A673 (cell line): Measurements from ENCODE around the gene MEGF6. TPM values are rescaled to one million over a fixed set of nuclear protein-coding genes. Genes with fewer than 3 reads are reported as not detected.

Experiments
- BruUV-seq: library from RNA; stranded (reverse); fragments of 400-500 nt; replicated peaks from 2 replicates; lab custom pipeline; 2021; lab: Mats Ljungman, UMichigan
- CTCF ChIA-PET: fragments of 300-600 bp; sonication (Branson Sonifier 250); formaldehyde crosslinking; loops from one replicate; lab custom pipeline; 2022; ENCODE audit warnings: antibody characterized with exemption; lab: Charles Lee
- POLR2A ChIA-PET: fragments of 300-600 bp; sonication (Branson Sonifier 250); formaldehyde crosslinking; loops from one replicate; lab custom pipeline; 2022; ENCODE audit warnings: antibody characterized with exemption; ENCODE audit not compliant: low non-redundant PET; lab: Charles Lee
- DNase-seq: peaks from one replicate; pipeline ENCODE4 v3.0.0-alpha.2; 2015; ENCODE audit warnings: low spot score
- H3K27ac ChIP-seq: fragments of 200-600 bp; sonication (generic); 2 replicates; pipeline ENCODE4 v1.5.1; 2016; ENCODE audit warnings: mixed run types, low read depth, mild to moderate bottlenecking, mixed read lengths, antibody characterized with exemption, low read length; ENCODE audit not compliant: poor library complexity, severe bottlenecking
- H3K27me3 ChIP-seq: fragments of 200-600 bp; sonication (generic); replicated peaks from 2 replicates; pipeline ENCODE4 v1.6.1; 2017; ENCODE audit warnings: mixed run types, low read depth, mild to moderate bottlenecking, mixed read lengths, antibody characterized with exemption, low read length; ENCODE audit not compliant: insufficient read depth, poor library complexity
- H3K36me3 ChIP-seq: fragments of 200-600 bp; sonication (generic); 2 replicates; pipeline ENCODE4 v1.6.1; 2016; ENCODE audit warnings: mixed run types, mild to moderate bottlenecking, mixed read lengths, antibody characterized with exemption, low read length; ENCODE audit not compliant: insufficient read depth, poor library complexity, severe bottlenecking
- H3K4me1 ChIP-seq: fragments of 200-600 bp; sonication (generic); 2 replicates; pipeline ENCODE4 v1.6.1; 2017; ENCODE audit warnings: mixed run types, mild to moderate bottlenecking, mixed read lengths, antibody characterized with exemption, low read length; ENCODE audit not compliant: insufficient read depth, poor library complexity, severe bottlenecking
- H3K4me3 ChIP-seq: fragments of 200-600 bp; sonication (generic); 2 replicates; pipeline ENCODE4 v1.5.1; 2016; ENCODE audit warnings: low read depth, mixed run types, mild to moderate bottlenecking, mixed read lengths, low read length; ENCODE audit not compliant: poor library complexity, severe bottlenecking
- H3K9me3 ChIP-seq: fragments of 200-600 bp; sonication (generic); 2 replicates; pipeline ENCODE4 v1.6.1; 2016; ENCODE audit warnings: mixed run types, low read depth, mild to moderate bottlenecking, mixed read lengths, antibody characterized with exemption, low read length; ENCODE audit not compliant: poor library complexity, severe bottlenecking
- CTCF ChIP-seq: fragments of 300-800, 200-600 bp; sonication (generic); conservative IDR thresholded peaks from 2 replicates; pipeline ENCODE4 v1.5.1; 2017; ENCODE audit warnings: low read depth, mild to moderate bottlenecking, antibody characterized with exemption, low read length, moderate library complexity, mixed read lengths
- EZH2 ChIP-seq: fragments of 200-600 bp; sonication (generic); IDR thresholded peaks from 2 replicates; pipeline ENCODE4 v1.6.1; 2017; ENCODE audit warnings: borderline replicate concordance, low read depth, mild to moderate bottlenecking, mixed read lengths, antibody characterized with exemption, low read length; ENCODE audit not compliant: poor library complexity, severe bottlenecking
- intact Hi-C: fragments of 100-400 bp; cut with micrococcal nuclease; formaldehyde crosslinking; loops from one replicate; pipeline ENCODE4 v1.10.0; 2022; ENCODE audit not compliant: unreplicated experiment
- total RNA-seq: library from RNA; stranded (reverse); gene quantifications from 2 replicates; pipeline ENCODE4 v1.2.3, GENCODE V29; 2021

The MEGF6 gene
- total RNA-seq, 1 experiment from 2014 or later, result 2.8 TPM

GRCh38 chr1:3510956-3511250 is 100.4 kb downstream of the MEGF6 start:
- intact Hi-C loops, result no loop called here
- Histone ChIP-seq H3K4me1 (no peaks in the 10 kb centered on the region), H3K27ac (no peak overlapping the region), H3K36me3 (no peaks in the 10 kb centered on the region), H3K27me3 (no peaks in the 10 kb centered on the region), H3K4me3 (no peak overlapping the region), H3K9me3 (no peaks in the 10 kb centered on the region)
- no peak for DNase-seq
- TF ChIP-seq EZH2, result no peak
- TF ChIP-seq CTCF, result no peak
- CTCF ChIA-PET, result no interaction called here
- POLR2A ChIA-PET, result no interaction called here
- no TSS peak for BruUV-seq

GRCh38 chr1:3510136-3510955 is 101.0 kb downstream of the MEGF6 start:
- POLR2A ChIA-PET, result no interaction called here
- Histone ChIP-seq H3K4me1 (no peaks in the 10 kb centered on the region), H3K36me3 (no peaks in the 10 kb centered on the region), H3K4me3 (no peak overlapping the region), H3K27ac (no peak overlapping the region), H3K9me3 (no peaks in the 10 kb centered on the region), H3K27me3 (no peaks in the 10 kb centered on the region)
- CTCF ChIA-PET, result no interaction called here
- intact Hi-C loops, result no loop called here
- BruUV-seq, result no TSS peak
- TF ChIP-seq CTCF, result no peak
- no peak for TF ChIP-seq EZH2
- no peak for DNase-seq

GRCh38 chr1:3509721-3510120 is 101.6 kb downstream of the MEGF6 start:
- no TSS peak for BruUV-seq
- Histone ChIP-seq H3K36me3 (no peaks in the 10 kb centered on the region), H3K27me3 (no peaks in the 10 kb centered on the region), H3K27ac (no peak overlapping the region), H3K4me3 (no peak overlapping the region), H3K4me1 (no peaks in the 10 kb centered on the region), H3K9me3 (no peaks in the 10 kb centered on the region)
- intact Hi-C loops, result no loop called here
- CTCF ChIA-PET, result no interaction called here
- POLR2A ChIA-PET, result no interaction called here
- DNase-seq, result no peak
- TF ChIP-seq EZH2 (no peak), CTCF (no peak)
